OCI-LY3 (cell line): ENCODE measurements around the gene AANAT.

ENCODE experiments used
- CTCF ChIP-seq: fragments of 200-600, 300-600 bp; sonication (generic); IDR thresholded peaks from 2 replicates; pipeline ENCODE4 v1.5.1; 2014; ENCODE audit warnings: antibody characterized with exemption, low read length, low read depth
- EZH2phosphoT487 ChIP-seq: fragments of 200-600 bp; shearing (Covaris generic); IDR thresholded peaks from 2 replicates; pipeline ENCODE4 v1.6.1; 2018; ENCODE audit warnings: antibody characterized with exemption, mixed run types, low read depth

GRCh38 chr17:76473541-76473985 is 6.2 kb downstream of the AANAT start:
- TF ChIP-seq CTCF (peak; percentile 24; the same call in 1 of the 2 replicates), EZH2phosphoT487 (no peak)
